GM11168 (cell line): ENCODE results near the gene PTHLH.

Source experiments
- in situ Hi-C: fragments of 300-500 bp; cut with MboI; formaldehyde crosslinking; loops from one replicate; pipeline ENCODE4 v1.12.0; 2022; ENCODE audit warnings: low sequenced_read_pairs; ENCODE audit not compliant: unreplicated experiment

Gene PTHLH

GRCh38 chr12:27975222-27976136 is 2.9 kb upstream of the PTHLH start:
- in situ Hi-C loops = no loop called here

DNA sequence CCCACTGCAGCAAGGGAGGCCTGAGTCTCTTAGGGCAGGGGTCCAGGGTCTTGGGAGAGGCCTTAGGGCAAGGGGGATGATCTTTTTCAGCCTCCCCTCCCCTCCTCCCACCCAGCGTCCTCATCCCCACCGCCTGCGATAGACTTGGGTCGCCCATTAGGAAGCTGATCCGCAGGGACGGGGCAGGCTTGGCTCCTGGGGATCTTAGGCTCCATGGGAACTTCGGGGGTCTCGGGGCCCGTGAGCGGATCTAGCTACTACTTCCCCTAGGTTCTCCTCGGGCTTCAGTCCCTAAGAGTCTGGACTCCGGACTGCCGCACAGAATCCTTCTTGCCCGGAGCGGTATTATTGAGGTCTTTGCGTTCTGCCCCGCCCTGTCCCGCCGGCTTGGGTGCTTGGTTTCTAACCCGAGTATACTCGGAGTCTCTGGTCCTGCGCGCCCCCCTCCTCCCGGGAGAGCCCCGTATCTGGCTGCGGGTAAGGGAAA is 2.2 kb upstream of the PTHLH start:
- in situ Hi-C loops = no loop called here

GRCh38 chr12:27973487-27973890 is 956 bp upstream of the PTHLH start:
- in situ Hi-C loops = no loop called here

DNA sequence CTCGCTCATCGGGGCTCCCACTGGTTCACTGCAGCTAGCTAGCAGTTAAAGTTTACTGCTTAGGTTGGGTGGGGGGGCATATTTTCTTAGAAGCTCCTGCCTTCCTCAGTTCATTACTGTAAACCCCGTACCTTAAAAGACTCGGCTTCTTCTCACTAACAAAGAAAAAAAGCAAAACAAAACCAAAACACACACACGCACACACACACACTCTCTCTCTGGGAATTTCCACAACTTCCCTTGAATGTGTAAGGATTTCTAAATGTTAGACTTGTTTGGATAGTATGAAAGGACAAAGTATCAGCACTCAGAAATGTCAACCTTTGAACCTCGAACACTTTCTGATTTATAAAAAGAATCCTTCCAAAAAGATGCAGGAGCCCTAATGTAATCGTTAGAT is 927 bp downstream of the PTHLH start:
- in situ Hi-C loops = no loop called here

DNA sequence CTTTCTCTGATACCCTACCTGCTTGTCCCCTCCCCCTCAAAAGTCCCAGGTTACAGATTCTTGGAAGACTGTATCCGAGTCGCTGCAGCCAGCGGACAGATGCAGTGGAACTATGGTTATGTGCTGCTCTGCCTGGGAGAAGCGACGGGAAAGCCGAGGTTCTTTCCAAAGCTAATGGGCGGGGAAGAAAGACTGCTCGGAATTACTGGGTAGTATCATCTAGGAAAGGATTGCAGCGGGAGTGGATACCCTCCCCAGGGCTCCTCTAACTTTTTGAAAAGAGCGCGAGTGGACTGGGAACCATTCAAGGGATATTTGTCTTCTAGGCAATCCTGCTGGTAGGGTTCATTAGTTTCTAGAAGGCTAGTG is 1.4 kb downstream of the PTHLH start:
- in situ Hi-C loops = no loop called here

- in situ Hi-C loops = no loop called here
Observed at GRCh38 chr12:27970401-27971120, 2.0 kb downstream of the PTHLH start.

DNA sequence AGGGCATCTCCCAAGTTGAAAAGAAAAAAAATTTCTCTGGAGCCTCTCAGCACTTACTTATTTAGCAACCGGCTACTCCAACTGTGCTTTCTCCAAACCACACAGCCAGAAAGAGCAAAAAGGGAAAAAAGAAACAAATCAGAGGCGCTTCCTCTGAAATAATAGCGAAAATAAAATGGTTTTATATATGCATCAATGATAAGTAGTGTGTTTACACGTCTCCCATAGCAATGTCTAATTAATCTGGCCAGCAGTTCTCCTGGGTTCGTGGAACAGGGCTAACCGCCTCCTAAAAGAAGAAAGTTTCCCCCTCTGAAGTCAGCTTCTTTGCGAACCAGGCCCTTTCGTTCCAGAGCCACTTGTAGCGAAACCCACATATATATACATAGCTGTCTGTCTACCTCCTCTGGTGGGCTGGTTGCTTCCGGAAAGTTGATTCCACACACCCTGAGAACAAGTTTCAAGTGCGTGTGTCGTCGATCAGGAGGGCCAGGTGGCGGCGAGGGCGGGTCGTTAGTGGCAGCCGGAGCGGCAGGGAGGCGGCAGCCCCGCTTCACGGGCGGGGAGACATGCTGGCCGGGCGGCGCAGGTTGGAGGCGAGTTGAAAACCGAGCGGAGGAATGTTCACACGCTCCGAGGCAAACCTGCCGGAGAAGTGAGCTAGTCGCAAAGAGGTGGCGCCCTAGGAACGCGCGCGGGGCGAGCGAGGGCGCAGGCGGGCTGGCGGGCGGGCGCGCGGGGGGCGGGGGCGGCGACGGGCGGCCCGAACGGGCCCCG is 2.7 kb downstream of the PTHLH start:
- in situ Hi-C loops = no loop called here

DNA sequence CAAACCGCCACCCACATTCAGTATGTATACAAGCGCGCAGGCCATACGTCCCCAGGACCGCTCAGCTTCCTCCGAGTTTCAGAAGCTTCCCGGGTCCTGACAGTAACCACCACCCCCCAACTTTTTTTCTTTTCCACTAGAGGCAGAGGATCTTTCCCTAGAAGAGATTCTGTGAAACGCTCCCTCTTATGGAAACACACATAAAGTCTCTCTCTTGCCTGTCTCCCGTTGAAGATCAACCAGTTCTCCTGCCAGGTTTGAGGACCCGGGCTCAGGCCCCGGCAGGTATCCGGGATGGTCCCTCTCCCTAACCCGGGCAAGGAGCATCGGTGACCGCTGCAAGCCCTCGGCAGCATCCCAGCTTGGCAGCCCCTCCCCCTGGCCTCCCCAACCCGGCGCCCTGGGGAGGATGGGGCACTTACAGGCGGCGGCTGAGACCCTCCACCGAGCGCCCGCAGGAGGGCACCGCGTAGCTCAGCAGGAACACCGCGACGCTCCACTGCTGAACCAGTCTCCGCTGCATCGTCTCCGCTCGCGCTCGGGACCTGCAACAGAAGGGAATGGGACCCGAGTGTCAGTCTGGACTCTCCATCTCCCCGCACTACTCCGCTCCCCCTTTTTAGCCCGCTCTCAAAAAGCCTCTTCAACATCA is 3.4 kb downstream of the PTHLH start:
- in situ Hi-C loops = no loop called here

DNA sequence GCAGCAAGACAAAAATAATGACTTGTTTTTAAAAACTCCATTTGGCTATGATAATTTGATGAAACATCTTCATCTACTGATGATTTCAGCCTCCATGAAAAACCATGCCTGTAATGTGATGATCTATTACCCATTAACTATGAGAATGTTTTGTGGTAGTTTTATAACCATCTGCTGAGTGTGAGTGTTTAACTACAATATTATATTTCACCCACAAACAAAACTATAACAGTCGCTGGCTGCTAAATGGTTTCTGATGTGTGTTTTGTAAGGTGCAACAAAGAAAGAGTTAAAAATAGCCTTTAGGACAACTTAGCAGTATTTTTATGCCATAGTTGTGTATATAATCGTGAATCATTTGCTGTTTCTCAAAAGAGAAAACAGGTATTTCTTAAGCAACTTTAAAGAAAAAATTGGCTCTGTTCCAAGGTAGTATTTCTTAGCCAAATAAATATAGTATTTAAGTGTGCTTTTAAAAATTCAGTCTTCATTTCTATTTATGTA is 4.9 kb downstream of the PTHLH start:
- in situ Hi-C loops = no loop called here

DNA sequence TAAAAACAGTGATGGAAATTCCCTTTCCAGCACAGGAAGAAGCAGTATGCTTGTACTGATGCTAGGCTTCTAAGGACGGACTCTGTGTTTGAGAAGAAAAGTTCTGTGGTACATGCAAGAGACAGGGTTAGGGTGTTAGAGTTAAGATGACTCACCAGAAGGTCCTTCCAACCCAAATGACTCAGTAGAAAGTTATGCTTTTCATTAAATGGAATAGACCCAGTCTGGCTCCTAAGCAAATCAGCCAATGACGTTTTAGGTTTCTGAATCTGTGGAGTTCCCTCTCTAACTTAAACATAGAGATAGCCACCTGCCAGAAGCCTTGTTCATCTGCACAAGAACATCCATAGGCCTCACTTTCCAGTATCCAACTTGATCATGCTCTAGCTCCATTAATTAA is 5.7 kb downstream of the PTHLH start:
- in situ Hi-C loops = no loop called here

DNA sequence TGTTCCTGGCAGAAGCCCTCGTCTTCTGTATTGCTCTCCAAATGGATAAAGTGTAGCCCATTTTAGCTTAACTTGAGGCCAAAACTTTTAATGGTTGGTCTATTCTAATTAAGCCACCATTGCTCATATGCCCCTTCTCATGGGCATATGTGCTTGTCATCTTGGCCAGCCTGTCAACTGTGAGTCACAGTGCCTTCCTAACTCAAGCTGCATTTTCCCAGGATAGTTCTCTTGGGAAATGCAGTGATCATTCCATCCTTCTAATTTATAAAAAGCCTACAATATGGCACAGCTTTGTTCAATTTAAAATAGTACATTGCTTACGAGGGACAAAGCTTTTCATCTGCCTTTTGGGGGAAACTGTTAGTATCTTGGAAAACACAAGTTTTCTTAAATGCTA is 6.6 kb downstream of the PTHLH start:
- in situ Hi-C loops = no loop called here

GRCh38 chr12:27965411-27965810 is 7.1 kb downstream of the PTHLH start:
- in situ Hi-C loops = no loop called here

GRCh38 chr12:27964123-27964522 is 8.4 kb downstream of the PTHLH start:
- in situ Hi-C loops = no loop called here

DNA sequence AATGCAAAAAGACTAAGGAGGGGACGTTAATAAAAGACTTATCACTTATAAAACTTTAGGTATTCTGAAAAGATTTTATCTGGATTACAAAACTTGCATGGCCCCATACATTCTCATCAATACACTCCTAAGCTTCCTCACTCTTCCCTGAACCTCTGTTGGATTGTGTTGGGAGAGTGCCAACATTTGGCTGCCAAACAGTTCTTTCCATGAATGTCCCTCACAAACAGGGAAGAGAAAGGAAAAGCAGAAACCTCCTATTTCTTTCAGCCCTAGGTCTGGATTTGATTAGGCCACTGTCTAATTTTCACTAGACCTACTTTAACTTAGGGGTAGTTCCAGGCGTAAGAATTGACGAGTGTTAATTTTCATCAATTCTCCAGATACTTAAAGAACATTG is 11.7 kb downstream of the PTHLH start:
- in situ Hi-C loops = no loop called here

DNA sequence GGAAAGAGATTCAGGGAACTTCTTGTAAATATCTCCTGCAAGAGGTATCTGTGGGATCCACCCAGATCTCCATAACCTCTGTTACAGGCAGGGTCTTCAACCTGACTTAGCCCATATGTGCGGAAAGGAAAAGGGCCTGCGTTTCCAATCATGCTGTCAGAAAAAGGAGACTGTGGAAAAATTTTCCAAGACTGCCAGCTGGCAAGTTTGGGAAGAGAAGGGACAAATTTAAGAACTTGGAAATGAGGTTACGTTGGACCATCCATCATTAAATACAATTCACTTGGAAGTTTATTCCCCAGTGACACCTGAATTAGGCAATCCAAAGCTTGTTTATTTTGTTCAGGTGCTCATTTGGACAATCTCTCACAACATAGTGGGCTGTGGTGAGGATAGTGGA is 13.9 kb downstream of the PTHLH start:
- in situ Hi-C loops = no loop called here

DNA sequence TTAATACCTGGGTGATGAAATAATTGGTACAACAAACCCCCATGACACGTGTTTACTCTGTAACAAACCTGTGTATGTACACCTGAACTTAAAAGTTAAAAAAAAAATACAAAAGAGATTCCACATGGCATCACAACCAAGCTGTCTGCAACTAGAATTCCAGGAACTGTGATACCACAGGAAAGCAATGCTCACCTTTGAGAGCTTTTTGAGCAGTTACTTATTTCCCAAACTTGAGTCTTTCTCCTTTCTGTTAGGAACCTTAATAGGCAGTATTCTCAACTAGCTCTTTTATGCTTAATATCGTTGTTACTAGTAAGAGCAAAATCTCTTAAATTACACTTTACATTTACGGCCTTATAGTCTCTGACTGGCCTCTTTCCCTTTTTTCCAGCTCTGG is 15.2 kb downstream of the PTHLH start:
- in situ Hi-C loops = no loop called here

DNA sequence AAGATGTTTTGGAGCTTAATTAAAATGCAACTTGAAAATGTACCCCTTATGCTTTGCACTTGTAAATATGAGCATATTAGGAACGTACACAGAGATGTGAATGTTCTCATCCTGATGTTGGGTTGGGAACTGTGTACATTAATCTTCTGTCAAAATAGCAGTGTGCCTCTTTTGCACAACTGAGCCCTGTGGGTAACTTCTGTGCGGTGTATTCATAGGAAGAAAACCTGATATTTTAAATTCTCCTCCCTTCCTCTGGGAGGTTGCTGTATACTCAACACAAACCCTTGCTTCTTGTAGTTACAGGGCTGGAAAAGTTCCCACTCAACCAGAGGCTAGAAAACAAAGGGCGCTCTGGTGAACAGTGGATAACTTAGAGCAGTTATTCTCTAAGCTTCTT is 18.7 kb downstream of the PTHLH start:
- in situ Hi-C loops = no loop called here

- in situ Hi-C loops = no loop called here
Observed at GRCh38 chr12:27953348-27953747, 19.2 kb downstream of the PTHLH start.

DNA sequence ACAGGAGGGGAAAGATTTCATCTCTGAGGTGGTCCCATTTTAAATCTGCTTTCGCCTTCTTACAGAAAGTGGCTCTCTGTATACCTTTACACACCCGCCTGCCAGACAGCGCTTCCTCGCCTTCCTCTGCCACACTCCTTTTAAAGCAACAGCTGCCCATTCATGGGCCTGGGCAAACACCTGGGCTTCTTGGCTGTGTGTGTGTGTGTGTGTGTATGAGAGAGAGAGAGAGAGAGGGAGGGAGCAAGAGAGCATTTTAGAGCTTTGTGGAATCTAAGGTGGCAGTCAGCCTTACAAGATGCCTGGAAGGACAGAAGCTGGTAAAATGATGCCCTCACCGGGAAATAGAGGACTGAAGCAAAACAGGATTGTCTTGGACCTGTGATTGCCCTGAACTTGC is 20.0 kb downstream of the PTHLH start:
- in situ Hi-C loops = no loop called here

DNA sequence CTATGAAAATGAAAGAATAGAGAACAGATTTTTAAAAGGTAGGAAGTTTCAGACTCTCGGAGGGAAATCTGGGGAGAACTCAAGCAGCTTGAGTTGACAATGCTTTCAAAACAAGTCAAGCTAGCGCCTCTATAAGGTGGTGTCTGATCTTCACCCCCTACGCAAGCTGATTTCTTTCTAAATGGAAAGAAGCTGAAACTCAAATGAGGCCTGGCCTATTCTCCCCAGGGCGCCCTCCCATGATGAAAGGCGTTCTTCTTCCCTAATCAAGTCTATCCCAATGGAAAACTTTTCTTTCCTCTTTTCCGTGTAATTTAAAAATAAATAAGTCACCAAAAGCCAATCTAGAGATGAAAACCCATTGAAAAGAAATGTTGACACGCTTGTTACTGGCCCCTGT is 20.6 kb downstream of the PTHLH start:
- in situ Hi-C loops = no loop called here
